ENCODE data around the gene KRTAP4-8.
"Not testable (repeated sequence)": the region's sequence is repeated elsewhere in the genome, so short reads cannot be mapped to it uniquely, and the experiment has no call there.

GRCh38 chr17:41054556-41054955 lies 43.4 kb downstream of the KRTAP4-8 start:
- TF ChIP-seq, protein P1, sequence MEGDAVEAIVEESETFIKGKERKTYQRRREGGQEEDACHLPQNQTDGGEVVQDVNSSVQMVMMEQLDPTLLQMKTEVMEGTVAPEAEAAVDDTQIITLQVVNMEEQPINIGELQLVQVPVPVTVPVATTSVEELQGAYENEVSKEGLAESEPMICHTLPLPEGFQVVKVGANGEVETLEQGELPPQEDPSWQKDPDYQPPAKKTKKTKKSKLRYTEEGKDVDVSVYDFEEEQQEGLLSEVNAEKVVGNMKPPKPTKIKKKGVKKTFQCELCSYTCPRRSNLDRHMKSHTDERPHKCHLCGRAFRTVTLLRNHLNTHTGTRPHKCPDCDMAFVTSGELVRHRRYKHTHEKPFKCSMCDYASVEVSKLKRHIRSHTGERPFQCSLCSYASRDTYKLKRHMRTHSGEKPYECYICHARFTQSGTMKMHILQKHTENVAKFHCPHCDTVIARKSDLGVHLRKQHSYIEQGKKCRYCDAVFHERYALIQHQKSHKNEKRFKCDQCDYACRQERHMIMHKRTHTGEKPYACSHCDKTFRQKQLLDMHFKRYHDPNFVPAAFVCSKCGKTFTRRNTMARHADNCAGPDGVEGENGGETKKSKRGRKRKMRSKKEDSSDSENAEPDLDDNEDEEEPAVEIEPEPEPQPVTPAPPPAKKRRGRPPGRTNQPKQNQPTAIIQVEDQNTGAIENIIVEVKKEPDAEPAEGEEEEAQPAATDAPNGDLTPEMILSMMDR (IDR thresholded peaks at IDR 0.05; ENCODE audit: low read depth, low read length, poor library complexity, severe bottlenecking), result not testable (repeated sequence)
- TF ChIP-seq EZH2phosphoT487 (IDR thresholded peaks at IDR 0.05; ENCODE audit: borderline replicate concordance, low read length), result not testable (repeated sequence)
